Subcutaneous abdominal adipose tissue (tissue), 5 donors: ENCODE data around the gene CFAP251.
"Not testable (repeated sequence)": the region's sequence is repeated elsewhere in the genome, so short reads cannot be mapped to it uniquely, and the experiment has no call there.

Experiments
- H3K27ac ChIP-seq: one replicate; pipeline ENCODE4 v1.7.0; 2013; ENCODE audit warnings: low read depth, mild to moderate bottlenecking, inconsistent platforms, low read length, moderate library complexity
- H3K27me3 ChIP-seq, 5 donors: one replicate each; pipeline ENCODE4 v1.7.0; 2013; ENCODE audit warnings: low read length in 5 of 5, inconsistent platforms in 1 of 5; ENCODE audit not compliant: control insufficient read depth in 5 of 5, insufficient read depth in 4 of 5
- H3K36me3 ChIP-seq, 5 donors: one replicate each; pipeline ENCODE4 v1.7.0; 2013; ENCODE audit warnings: low read length in 5 of 5; ENCODE audit not compliant: control insufficient read depth in 5 of 5, insufficient read depth in 5 of 5
- H3K4me1 ChIP-seq, 5 donors: one replicate each; pipeline ENCODE4 v1.7.0; 2013; ENCODE audit warnings: low read length in 5 of 5, mild to moderate bottlenecking in 3 of 5, moderate library complexity in 1 of 5; ENCODE audit not compliant: control insufficient read depth in 5 of 5, insufficient read depth in 5 of 5
- H3K4me3 ChIP-seq, 5 donors: one replicate each; pipeline ENCODE4 v1.7.0; 2013; ENCODE audit warnings: low read length in 5 of 5, low read depth in 1 of 5
- H3K9ac ChIP-seq, 5 donors: one replicate each; pipeline ENCODE4 v1.7.0; 2013; ENCODE audit warnings: low read length in 5 of 5, mild to moderate bottlenecking in 4 of 5, moderate library complexity in 3 of 5
- H3K9me3 ChIP-seq, 5 donors: one replicate each; pipeline ENCODE4 v1.7.0; 2013; ENCODE audit warnings: low read length in 5 of 5; ENCODE audit not compliant: control insufficient read depth in 5 of 5
- donor health status: healthy.
- donor health status: healthy.
- donor health status: healthy.
- donor health status: healthy.
- donor health status: healthy.

CFAP251 gene, protein sequence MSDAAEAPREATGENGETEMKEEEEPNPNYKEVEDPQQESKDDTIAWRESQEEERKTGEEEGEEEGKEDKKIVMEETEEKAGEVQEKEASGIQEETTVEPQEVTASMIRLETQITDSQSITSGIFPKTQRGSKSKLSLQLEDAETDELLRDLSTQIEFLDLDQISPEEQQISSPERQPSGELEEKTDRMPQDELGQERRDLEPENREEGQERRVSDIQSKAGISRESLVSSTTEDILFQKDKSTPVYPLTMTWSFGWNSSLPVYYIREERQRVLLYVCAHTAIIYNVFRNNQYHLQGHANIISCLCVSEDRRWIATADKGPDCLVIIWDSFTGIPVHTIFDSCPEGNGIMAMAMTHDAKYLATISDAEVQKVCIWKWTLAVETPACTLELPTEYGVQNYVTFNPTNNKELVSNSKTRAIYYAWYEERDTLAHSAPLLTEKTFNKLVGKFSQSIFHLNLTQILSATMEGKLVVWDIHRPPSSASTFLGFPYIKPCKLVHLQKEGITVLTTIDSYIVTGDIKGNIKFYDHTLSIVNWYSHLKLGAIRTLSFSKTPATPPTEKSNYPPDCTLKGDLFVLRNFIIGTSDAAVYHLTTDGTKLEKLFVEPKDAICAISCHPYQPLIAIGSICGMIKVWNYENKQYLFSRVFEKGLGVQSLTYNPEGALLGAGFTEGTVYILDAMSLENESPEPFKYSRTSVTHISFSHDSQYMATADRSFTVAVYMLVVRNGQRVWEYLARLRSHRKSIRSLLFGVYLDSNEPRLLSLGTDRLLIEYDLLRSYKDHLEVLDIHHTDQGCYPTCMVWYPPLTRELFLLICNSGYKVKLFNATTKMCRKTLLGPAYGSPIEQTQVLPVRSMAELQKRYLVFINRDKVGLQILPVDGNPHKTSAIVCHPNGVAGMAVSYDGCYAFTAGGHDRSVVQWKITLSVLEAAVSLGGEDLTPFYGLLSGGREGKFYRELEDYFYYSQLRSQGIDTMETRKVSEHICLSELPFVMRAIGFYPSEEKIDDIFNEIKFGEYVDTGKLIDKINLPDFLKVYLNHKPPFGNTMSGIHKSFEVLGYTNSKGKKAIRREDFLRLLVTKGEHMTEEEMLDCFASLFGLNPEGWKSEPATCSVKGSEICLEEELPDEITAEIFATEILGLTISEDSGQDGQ

DNA sequence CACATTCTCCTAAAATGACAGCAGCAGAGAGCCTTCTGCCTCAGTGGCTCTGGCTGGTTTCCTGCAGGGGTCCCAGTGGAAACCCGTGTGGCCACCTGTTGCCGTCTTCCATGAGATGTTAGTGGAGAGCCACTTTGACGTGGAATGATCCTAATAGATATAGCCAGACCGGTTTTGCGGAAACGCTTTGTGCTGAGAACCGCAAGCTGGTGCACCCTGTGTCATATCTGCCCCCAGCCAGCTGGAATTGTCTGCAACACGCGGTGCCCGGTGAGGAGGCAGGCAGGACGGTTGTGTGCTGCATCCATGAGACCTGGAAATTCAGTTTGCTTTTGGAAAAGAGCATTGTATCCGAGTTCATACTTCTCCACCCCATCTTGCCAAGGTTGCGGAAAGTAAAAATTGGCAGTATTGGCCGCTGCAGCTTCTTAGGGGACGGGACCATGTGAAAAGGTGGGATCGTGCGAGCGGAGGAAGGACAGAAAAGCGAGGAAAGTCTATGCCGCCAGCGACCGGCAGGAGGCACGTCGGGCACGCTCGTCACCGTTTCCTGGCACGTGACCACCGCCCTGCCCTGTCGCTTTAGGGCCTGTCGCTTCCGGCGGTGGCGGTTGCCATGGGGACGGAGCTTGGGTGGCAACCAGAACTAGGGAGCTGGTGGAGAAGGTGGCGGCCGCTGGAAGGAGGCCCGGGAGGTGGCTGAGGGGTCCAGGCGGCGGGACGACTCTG, at the start of gene CFAP251:
Gene CFAP251 (plus strand): TSS at position 643 of the 729 bp plus-strand sequence. CDS start 2,714 bp downstream, outside the sequence.
- H3K27ac ChIP-seq: no peak within 1 kb of the TSS
- H3K27me3 ChIP-seq: no peaks in the 10 kb centered on the region
- peaks cover 5 to 41% (median 34%) of the 10 kb centered on the region in 5 donors for H3K36me3 ChIP-seq
- H3K4me1 ChIP-seq: peaks cover 0 to 15% (median 8%) of the 10 kb centered on the region in 5 donors
- peak within 1 kb of the TSS in 4 of 5 donors; percentile 48 to 62 (median 56) for H3K4me3 ChIP-seq
- H3K9me3 ChIP-seq: no peaks in the 10 kb centered on the region
- peak within 1 kb of the TSS in 2 of 5 donors; percentile 20 to 44 for H3K9ac ChIP-seq

DNA sequence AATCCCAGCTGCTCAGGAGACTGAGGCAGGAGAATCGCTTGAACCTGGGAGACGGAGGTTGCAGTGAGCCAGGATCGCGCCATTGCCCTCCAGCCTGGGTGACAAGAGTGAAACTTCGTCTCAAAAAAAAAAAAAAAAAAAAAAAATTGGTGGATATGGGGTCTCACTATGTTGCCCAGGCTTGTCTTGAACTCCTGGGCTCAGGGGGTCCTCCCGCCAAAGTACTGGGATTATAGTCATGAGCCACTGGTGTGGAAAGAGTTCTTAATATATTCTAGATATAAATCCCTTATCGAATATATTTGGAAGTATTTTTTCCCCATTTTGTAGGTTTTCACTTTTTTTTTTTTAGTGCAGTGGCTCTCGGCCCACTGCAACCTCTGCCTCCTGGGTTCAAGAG, 49.2 kb upstream of the CFAP251 start:
- not testable (repeated sequence) for H3K36me3 ChIP-seq, H3K27ac ChIP-seq, H3K9ac ChIP-seq, H3K4me1 ChIP-seq, H3K9me3 ChIP-seq, H3K4me3 ChIP-seq, H3K27me3 ChIP-seq

DNA sequence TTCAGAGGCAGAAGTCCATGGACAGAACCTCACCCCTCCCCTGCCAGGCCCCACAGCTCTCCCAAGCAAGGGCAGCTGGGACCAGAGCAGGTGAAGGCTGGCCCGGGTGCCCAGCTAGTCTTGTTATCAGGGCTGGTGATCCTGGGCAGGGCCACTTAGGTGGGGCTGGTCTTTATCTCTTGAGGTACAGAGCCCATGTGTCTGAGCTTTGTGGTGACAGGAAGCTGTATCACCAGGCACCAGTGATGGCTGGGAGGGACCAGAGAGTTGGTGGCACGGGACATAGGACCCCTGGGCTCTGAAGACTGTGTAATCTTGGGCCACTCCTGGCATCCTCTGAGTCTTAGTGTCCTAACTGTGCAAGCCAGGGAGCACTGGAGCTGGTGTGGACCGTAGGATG, 46.9 kb upstream of the CFAP251 start:
- H3K4me3 ChIP-seq: no peak overlapping the region
- H3K9me3 ChIP-seq: no peaks in the 10 kb centered on the region
- H3K9ac ChIP-seq: no peak overlapping the region
- H3K4me1 ChIP-seq: no peaks in the 10 kb centered on the region
- H3K27me3 ChIP-seq: no peaks in the 10 kb centered on the region
- no peak overlapping the region for H3K27ac ChIP-seq
- no peaks in the 10 kb centered on the region for H3K36me3 ChIP-seq

DNA sequence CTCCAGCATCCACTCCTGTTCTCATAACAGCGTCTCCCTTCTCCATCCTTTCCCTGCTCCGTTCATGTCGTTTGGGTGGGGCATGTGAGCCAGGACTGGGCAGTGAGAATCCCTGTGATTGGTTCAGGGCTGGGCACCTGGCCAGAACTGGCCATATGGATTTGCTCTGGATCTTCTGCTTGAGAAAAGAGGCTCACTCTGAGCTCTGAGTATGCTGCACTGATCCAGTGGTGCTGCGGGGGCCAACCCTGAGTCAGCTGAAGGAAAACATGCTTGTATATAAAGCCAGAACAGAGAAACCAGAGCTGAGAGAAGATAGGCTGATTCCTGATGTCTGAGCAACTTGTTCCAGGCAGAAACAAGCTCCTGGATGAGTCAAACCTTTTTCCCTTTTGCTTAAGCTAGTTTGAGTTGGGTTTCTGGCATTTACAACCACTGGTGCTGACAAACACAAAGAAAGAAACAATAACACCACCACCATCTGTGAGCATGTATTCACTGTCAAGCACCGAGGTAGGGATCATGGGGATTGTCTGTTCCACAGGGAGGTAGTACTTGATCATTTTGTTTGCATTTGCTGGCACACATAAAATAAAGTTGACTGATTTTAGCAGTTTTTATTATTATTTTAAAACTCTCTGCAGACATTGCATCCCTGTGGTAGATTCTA, 45.7 kb upstream of the CFAP251 start:
- Histone ChIP-seq H3K27me3 (no peaks in the 10 kb centered on the region), H3K9me3 (no peaks in the 10 kb centered on the region), H3K27ac (no peak overlapping the region), H3K9ac (no peak overlapping the region), H3K4me3 (no peak overlapping the region), H3K36me3 (no peaks in the 10 kb centered on the region), H3K4me1 (no peaks in the 10 kb centered on the region)

DNA sequence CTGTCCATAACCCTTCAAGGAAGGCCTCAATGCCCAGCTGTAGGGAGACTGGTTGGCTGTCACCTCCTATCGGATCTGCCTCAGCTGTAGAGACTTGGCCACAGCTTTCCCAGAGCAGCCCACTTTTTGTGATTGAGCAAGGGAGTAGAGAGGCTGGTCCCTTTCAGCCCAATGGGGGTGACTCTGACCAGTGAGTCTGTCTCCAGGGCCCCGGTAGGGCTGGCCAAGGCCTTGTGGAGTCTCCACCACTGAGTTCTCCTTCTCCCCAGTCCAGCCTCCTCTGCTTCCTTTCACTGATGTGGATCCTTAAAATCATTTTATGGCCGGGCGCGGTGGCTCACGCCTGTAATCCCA, 45.2 kb upstream of the CFAP251 start:
- H3K9ac ChIP-seq: no peak overlapping the region
- no peaks in the 10 kb centered on the region for H3K4me1 ChIP-seq
- no peak overlapping the region for H3K27ac ChIP-seq
- no peaks in the 10 kb centered on the region for H3K36me3 ChIP-seq
- H3K4me3 ChIP-seq: no peak overlapping the region
- H3K9me3 ChIP-seq: no peaks in the 10 kb centered on the region
- H3K27me3 ChIP-seq: no peaks in the 10 kb centered on the region

DNA sequence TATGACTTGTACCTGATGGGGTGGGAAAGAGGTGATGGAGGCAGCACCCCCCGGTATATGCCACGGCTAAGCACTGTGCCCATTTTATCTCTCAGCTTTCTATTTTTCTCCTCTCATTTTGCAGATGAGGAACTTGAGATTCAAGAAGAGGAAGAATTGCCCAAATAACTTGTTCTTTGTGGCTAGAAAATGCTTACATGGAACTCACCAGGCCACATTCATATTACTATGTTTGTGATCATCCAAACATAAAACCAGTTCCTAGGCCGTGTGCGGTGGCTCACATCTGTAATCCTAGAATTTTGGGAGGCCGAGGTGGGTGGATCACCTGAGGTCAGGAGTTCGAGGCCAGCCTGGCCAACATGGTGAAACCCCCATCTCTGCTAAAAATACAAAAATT, 44.3 kb upstream of the CFAP251 start:
- Histone ChIP-seq H3K36me3 (no peaks in the 10 kb centered on the region), H3K9me3 (no peaks in the 10 kb centered on the region), H3K4me1 (no peaks in the 10 kb centered on the region), H3K9ac (no peak overlapping the region), H3K4me3 (no peak overlapping the region), H3K27ac (no peak overlapping the region), H3K27me3 (no peaks in the 10 kb centered on the region)

DNA sequence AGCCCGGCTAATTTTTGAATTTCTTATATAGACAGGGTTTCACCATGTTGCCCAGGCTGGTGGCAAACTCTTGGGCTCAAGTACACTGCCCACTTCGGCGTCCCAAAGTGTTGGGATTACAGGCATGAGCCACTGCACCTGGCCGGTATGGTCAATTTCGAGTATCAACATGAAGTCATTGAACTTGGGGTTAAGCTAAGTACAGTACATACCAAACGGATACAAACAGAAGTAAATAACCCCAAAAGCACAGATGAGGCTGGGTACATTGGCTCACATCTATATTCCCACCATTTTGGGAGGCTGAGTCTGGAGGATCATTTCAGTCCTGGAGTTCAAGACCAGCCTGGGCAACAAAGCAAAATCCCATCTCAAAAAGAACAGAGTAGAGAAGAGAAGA, 42.8 kb upstream of the CFAP251 start:
- Histone ChIP-seq H3K27ac (no peak overlapping the region), H3K9ac (no peak overlapping the region), H3K4me1 (no peaks in the 10 kb centered on the region), H3K9me3 (no peaks in the 10 kb centered on the region), H3K36me3 (no peaks in the 10 kb centered on the region), H3K27me3 (no peaks in the 10 kb centered on the region), H3K4me3 (no peak overlapping the region)

DNA sequence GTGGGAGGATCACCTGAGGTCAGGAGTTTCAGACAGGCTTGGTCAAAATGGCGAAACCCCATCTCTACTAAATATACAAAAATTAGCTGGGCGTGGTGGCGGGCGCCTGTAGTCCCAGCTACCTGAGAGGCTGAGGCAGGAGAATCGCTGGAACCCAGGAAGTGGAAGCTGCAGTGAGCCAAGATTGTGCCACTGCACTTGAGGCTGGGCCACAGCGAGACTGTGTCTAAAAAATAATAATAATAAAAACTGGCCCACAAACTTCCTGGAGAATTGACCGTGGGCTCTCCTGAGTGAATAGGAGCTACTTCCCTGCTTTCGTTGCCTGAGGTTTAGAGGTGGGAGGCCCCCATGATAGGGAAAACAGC, 42.3 kb upstream of the CFAP251 start:
- H3K4me3 ChIP-seq, H3K9ac ChIP-seq, H3K9me3 ChIP-seq, H3K27me3 ChIP-seq, H3K4me1 ChIP-seq, H3K36me3 ChIP-seq, H3K27ac ChIP-seq: not testable (repeated sequence)

DNA sequence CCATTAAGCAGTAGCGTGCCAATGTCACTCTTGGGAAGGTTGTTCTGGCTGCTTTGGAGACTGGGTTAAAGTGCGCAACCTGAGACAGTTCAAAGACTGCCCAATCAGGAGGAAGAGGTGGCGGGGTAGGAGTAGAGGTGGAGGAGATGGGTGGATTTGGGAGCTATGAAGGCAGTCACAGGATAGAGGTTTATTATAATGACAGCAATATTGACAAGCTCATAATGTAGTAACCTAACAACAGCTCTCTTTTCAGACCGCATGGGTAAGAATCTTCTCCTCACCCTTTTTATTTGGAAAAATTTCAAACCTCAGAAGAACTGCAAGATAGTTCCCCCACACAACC, 35.1 kb upstream of the CFAP251 start:
- no peaks in the 10 kb centered on the region for H3K27me3 ChIP-seq
- no peak overlapping the region for H3K4me3 ChIP-seq
- no peak overlapping the region for H3K27ac ChIP-seq
- no peaks in the 10 kb centered on the region for H3K36me3 ChIP-seq
- peaks cover 0 to 8% (median 5%) of the 10 kb centered on the region in 5 donors for H3K4me1 ChIP-seq
- H3K9ac ChIP-seq: no peak overlapping the region
- no peaks in the 10 kb centered on the region for H3K9me3 ChIP-seq
